Measurements from ENCODE around the gene EPB41L4A.
"Not testable (repeated sequence)": the region's sequence is repeated elsewhere in the genome, so short reads cannot be mapped to it uniquely, and the experiment has no call there.

EPB41L4A gene, protein sequence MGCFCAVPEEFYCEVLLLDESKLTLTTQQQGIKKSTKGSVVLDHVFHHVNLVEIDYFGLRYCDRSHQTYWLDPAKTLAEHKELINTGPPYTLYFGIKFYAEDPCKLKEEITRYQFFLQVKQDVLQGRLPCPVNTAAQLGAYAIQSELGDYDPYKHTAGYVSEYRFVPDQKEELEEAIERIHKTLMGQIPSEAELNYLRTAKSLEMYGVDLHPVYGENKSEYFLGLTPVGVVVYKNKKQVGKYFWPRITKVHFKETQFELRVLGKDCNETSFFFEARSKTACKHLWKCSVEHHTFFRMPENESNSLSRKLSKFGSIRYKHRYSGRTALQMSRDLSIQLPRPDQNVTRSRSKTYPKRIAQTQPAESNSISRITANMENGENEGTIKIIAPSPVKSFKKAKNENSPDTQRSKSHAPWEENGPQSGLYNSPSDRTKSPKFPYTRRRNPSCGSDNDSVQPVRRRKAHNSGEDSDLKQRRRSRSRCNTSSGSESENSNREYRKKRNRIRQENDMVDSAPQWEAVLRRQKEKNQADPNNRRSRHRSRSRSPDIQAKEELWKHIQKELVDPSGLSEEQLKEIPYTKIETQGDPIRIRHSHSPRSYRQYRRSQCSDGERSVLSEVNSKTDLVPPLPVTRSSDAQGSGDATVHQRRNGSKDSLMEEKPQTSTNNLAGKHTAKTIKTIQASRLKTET

GRCh38 chr5:112419164-112419985, at the start of gene EPB41L4A:
EPB41L4A (minus strand) TSS chr5:112419277; CDS start chr5:112419039, 238 bp downstream.
- no peak for DNase-seq

- no peak for DNase-seq
These were observed 48.4 kb upstream of the EPB41L4A start for GRCh38 chr5:112467485-112467884.

DNA sequence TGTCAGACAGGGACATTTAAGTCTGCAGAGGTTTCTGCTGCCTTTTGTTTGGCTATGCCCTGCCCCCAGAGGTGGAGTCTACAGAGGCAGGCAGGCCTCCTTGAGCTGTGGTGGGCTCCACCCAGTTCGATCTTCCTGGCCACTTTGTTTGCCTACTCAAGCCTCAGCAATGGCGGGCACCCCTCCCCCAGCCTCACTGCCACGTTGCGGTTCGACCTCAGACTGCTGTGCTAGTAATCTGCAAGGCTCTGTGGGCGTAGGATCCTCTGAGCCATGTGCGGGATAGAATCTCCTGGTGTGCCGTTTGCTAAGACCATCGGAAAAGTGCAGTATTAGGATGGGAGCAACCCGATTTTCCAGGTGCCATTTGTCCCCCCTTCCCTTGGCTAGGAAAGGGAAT, 47.2 kb upstream of the EPB41L4A start:
- not testable (repeated sequence) for DNase-seq

DNA sequence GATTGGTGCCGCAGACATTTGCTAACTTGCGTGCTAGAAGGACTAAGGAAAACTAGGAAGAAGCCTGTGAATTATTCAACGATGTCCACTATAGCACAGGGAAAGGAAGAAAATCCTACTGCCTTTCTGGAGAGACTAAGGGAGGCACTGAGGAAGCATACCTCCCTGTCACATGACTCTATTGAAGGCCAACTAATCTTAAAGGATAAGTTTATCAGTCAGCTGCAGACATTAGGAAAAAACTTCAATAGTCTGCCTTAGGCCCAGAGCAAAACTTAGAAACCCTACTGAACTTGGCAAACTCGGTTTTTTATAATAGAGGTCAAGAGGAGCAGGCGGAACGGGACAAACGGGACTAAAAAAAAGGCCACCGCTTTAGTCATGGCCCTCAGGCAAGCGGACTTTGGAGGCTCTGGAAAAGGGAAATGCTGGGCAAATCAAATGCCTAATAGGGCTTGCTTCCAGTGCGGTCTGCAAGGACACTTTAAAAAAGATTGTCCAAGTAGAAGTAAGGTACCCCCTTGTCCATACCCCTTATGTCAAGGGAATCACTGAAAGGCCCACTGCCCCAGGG, 28.2 kb upstream of the EPB41L4A start:
- DNase-seq, result not testable (repeated sequence)

- DNase-seq, result no peak
These were observed 26.7 kb upstream of the EPB41L4A start for GRCh38 chr5:112445626-112446350.

- not testable (repeated sequence) for DNase-seq
These were observed 24.9 kb upstream of the EPB41L4A start for GRCh38 chr5:112443932-112444331.

DNA sequence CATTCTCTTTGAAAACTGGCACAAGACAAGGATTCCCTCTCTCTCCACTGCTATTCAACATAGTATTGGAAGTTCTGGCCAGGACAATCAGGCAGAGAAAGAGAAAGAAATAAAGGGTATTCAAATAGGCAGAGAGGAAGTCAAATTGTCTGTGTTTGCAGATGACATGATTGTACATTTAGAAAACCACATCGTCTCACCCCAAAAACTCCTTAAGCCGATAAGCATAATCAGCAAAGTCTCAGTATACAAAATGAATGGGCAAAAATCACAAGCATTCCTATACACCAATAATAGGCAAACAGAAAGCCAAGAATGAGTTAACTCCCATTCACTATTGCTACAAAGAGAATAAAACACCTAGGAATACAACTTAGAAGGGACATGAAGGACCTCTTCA, 21.0 kb upstream of the EPB41L4A start:
- no peak for DNase-seq

DNA sequence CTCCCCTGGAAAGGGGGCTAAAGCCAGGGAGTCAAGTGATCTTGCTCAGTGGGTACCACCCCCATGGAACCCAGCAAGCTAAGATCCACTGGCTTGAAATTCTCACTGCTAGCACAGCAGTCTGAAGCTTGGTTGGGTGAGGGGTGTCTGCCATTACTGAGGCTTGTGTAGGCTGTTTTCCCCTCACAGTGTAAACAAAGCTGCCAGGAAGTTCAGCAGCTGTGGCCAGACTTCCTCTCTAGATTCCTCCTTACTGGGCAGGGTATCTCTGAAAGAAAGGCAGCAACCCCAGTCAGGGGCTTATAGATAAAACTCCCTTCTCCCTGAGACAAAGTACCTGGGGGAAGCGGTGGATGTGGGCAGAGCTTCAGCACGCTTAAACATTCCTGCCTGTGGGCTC, 17.1 kb upstream of the EPB41L4A start:
- no peak for DNase-seq

DNA sequence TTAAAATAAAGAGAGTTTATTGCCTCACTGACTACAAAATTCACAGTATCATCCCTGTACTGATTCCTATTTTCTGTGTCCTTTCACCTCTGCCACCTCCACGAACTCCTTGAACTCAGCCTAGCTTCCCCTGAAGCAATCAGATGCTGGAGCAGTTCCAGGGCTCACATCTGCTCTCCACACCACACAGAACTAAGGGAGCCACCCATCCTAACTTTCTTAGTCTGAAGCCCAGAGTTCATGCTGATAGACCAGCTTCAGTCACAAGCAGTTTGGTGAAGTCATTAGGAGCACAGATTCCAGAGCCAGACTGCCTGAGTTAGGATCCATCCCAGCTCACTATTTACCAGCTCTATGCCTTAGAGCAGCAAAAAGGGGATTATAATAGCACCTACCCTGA, 15.6 kb upstream of the EPB41L4A start:
- DNase-seq, result no peak

- not testable (repeated sequence) for DNase-seq
These were observed 7.1 kb upstream of the EPB41L4A start for GRCh38 chr5:112426202-112426601.

- DNase-seq, result peak; percentile 42
These were observed 1.1 kb upstream of the EPB41L4A start for GRCh38 chr5:112419986-112420864.

GRCh38 chr5:112418659-112419163, 366 bp downstream of the EPB41L4A start:
- no peak for DNase-seq

GRCh38 chr5:112417931-112418658, 982 bp downstream of the EPB41L4A start:
- DNase-seq, result peak; percentile 46

DNA sequence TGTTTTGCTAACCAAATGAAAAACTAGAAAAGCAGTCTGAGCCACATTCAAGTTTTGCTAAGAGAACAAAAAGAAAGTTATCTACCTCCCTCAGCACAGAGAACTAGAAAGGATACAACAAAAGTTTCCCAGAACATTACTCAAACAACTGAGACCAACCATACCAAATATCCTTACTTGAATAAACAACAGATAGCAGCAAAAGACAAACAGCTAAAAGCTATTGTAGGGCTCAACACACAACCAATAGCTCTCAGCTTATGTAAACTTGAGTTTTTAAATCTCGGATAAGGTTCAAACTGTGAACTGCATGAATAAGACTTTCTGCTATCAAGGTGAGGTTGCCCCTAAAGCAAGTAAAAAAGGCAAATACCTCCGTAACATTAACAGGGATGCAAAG, 3.5 kb downstream of the EPB41L4A start:
- no peak for DNase-seq

- no peak for DNase-seq
These were observed 5.5 kb downstream of the EPB41L4A start for GRCh38 chr5:112413611-112414010.

DNA sequence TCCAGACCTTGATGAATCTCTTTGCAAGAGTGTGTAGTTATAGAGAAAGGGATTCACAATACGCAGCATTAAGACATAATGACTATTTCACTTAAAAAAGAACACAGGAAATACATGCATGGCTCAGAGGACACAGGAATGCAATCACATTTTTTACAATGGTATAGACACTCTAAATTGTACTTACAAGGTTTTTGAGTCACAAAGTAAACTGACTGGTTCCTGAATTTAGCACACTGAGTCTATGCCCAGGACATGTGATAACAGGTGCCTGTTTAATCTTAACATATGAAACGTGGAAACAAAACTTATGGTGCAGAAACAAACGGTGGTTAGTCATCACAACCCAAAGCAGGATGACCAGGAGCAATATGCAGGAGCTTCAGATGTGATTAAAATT, 6.7 kb downstream of the EPB41L4A start:
- no peak for DNase-seq

GRCh38 chr5:112411903-112412302, 7.2 kb downstream of the EPB41L4A start:
- no peak for DNase-seq

DNA sequence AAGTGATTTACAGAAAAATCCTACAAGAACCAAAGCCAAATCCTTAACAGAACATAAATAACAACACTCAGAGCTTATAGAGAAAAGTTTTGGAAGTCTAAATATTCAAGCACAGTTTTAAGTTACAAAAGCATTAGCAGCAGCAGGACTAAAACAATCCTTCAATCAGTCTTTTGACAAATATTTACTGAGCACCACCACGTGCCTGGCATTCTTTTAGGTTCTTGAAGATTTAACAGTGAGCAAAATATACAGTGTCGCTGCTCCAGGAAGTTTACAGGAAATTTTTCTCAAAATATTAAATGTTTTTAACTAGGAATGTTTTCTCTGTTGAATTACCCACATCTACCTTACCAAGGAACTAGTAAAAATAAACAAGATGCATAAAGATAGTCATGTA, 11.4 kb downstream of the EPB41L4A start:
- DNase-seq, result no peak

GRCh38 chr5:112407240-112407639, 11.8 kb downstream of the EPB41L4A start:
- DNase-seq, result no peak

GRCh38 chr5:112403069-112403468, 16.0 kb downstream of the EPB41L4A start:
- DNase-seq, result no peak
